NCI-H526 (cell line): Measurements from ENCODE around the gene SHFL.

Source experiments
- DNase-seq, 2 experiments: peaks; one replicate each; lab custom pipeline; 2025; lab: John Stamatoyannopoulos, UW

Gene SHFL

DNA sequence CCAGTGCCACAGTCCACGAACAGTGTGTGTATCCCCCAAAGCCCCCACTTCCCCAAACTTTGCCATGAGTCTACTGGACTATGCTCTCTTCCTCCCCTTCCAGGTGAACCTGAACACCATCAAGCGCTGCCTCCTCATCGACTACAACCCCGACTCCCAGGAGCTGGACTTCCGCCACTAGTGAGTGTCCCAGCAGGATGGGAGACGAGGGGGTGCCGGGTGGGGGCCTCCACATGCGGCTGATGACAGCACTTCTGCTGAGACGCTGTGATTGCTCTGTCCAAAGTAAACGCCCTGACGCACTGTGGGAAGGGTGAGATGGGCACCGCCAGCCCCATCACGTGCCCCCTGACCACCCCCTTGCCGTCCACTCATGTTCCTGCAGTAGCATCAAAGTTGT lies 23.4 kb downstream of the SHFL start:
- no peak for DNase-seq

DNA sequence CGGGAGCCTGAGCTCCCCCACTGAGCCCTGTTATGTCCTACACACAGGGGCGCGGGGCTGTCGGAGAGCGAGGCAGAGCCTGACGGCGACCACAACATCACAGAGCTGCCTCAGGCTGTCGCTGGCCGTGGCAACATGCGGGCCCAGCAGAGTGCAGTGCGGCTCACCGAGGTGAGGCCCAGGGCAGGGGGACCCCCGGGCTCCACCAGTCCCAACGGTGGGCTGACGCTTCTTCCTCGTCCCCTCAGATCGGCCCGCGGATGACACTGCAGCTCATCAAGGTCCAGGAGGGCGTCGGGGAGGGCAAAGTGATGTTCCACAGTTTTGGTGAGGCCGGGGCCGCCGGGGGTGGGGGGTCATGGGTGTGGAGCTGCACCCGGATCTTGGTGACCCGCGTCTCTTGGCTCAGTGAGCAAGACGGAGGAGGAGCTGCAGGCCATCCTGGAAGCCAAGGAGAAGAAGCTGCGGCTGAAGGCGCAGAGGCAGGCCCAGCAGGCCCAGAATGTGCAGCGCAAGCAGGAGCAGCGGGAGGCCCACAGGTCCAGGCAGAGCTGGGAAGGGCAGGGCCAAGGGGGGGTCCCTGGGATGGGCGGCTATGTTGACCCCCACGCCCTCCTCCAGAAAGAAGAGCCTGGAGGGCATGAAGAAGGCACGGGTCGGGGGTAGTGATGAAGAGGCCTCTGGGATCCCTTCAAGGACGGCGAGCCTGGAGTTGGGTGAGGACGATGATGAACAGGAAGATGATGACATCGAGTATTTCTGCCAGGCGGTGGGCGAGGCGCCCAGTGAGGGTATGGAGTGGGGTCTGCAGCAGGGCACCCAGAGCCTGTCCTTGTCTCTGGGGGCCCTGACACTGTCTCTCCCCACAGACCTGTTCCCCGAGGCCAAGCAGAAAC lies 24.2 kb downstream of the SHFL start:
- DNase-seq, result no peak

DNA sequence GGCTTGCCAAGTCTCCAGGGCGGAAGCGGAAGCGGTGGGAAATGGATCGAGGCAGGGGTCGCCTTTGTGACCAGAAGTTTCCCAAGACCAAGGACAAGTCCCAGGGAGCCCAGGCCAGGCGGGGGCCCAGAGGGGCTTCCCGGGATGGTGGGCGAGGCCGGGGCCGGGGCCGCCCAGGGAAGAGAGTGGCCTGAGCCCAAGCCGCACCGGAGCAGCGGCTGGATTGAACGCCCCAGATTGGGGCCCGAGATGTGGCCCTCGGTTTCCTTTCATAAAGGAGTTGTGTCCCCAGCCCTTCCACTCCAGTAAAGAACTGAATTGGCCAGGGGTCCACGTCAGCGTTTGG lies 24.8 kb downstream of the SHFL start:
- DNase-seq, result no peak

DNA sequence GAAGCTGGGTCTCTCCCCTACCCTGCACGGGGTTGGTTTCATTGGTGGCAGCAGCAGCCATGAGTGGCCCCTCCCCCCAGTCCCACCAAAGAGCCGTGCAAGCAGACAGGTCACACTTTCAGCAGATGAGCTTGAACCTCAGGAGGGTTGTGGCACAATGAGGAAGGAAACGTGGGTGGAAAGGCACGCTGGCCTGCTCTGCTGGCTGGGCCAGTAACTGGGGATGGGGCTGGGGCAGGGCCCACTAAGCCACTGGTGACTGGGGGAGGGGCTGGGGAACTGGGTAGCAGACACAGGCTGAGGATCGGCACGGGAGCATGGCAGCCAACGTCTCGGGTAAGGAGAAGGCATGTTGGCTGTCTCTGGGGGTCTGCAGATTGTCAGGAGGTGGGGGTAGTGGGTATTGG lies 25.3 kb downstream of the SHFL start, which contains the start of gene P2RY11:
P2RY11 (plus strand) TSS at position 289 of the 407 bp plus-strand sequence; CDS start at position 318, 29 bp downstream.
- DNase-seq, result no peak

DNA sequence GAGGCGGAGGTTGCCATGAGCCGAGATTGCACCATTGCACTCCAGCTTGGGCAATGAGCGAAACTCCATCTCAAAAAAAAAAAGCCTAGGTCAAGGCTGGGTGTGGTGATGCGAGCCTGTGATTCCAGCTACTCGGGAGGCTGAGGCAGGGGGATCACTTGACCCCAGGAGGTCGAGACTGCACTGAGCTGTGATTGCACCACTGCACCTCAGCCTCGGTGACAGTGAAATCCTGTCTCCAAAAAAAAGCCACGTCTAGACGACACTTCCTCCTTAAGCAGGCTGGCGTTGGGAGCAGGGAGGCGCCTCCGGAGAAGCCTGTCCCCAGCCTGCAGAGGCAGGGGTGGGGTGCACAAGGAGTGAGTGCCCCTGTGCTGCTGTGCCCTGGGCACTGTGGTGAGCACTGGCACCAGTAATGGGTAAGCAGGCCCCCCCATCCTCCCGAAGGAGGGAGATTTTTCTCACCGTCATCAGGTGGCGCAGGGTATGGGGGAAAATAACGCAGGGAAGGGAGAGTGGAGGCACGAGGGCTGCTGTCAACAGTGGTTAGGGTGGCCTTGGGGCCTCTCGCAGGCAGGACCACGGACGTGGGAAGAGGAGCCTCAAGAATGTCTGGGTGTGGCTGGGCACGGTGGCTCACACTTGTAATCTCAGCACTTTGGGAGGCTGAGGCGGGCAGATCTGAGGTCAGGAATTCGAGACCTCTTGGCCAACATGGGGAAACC lies 26.1 kb downstream of the SHFL start:
- DNase-seq, result no peak

DNA sequence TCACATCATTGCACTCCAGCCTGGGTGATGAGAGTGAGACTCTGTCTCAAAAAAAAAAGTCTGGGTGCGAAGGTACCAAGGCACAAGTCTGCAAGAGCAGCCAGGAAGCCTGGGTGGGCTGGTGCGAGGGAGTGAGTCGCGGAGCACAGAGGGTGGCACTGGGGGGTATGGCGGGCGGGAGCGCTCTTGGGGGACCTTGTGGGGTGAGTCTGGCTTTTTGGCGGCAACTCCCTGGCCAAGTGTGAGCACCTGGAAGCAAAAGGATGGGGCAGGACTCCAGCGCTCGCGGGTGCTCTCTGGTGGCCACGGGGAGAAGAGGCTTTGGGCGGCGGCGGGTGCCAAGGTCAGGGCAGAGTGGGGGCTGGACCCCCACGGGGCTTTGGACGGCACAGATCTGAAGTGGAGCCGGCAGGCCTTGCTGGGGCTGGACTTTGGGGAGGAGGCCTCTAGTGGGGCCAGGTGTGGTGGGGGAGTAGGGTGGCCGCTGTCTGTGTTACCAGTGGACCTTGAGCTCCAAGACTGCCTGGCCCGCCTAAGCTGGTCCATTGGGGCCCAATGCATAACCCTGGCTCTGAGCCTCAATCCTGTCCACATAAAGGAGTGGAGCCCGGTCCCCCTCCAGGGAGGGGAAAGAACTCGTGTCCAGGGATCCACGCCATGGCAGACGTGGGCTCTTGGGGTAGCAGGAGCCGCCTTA lies 26.9 kb downstream of the SHFL start:
- DNase-seq, result peak in 1 of 2 experiments; percentile 57

DNA sequence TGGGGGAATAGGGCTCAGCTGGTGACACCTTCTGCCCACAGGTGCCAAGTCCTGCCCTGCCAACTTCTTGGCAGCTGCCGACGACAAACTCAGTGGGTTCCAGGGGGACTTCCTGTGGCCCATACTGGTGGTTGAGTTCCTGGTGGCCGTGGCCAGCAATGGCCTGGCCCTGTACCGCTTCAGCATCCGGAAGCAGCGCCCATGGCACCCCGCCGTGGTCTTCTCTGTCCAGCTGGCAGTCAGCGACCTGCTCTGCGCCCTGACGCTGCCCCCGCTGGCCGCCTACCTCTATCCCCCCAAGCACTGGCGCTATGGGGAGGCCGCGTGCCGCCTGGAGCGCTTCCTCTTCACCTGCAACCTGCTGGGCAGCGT lies 27.5 kb downstream of the SHFL start:
- DNase-seq, result no peak

DNA sequence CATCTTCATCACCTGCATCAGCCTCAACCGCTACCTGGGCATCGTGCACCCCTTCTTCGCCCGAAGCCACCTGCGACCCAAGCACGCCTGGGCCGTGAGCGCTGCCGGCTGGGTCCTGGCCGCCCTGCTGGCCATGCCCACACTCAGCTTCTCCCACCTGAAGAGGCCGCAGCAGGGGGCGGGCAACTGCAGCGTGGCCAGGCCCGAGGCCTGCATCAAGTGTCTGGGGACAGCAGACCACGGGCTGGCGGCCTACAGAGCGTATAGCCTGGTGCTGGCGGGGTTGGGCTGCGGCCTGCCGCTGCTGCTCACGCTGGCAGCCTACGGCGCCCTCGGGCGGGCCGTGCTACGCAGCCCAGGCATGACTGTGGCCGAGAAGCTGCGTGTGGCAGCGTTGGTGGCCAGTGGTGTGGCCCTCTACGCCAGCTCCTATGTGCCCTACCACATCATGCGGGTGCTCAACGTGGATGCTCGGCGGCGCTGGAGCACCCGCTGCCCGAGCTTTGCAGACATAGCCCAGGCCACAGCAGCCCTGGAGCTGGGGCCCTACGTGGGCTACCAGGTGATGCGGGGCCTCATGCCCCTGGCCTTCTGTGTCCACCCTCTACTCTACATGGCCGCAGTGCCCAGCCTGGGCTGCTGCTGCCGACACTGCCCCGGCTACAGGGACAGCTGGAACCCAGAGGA lies 28.0 kb downstream of the SHFL start:
- DNase-seq, result peak in 1 of 2 experiments; percentile 30

DNA sequence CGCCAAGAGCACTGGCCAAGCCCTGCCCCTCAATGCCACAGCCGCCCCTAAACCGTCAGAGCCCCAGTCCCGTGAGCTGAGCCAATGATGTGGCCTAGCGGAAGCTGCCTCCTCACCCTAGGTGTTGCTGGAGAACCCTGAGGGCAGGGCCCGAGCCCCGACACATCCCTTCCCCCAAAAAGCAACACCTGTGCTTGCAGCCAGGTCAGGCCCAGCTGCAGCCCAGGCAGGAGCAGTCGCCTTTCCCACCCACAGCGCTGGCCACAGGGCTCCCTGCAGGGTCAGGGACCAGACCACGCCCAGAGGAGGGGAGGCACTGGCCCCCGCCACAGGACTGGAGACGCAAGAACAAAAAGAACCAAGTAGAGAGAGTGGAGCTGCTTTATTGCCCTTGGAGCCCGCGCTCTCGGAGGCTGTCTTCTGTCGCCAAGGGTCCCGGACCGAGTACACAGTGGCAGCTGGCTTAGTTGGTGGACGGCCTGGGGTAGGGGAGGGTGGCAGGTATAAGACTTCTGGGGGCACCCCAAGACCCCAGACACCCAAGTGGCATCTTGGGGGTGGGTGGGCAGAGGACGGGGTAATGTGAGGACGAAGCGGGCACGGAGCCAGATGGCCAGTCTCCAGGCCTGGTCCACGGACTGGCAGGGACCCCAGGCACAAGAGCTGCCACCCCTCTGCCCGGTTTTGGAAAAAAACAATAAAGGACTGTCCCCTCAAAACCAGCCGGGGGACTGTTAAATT lies 28.7 kb downstream of the SHFL start:
- no peak for DNase-seq

DNA sequence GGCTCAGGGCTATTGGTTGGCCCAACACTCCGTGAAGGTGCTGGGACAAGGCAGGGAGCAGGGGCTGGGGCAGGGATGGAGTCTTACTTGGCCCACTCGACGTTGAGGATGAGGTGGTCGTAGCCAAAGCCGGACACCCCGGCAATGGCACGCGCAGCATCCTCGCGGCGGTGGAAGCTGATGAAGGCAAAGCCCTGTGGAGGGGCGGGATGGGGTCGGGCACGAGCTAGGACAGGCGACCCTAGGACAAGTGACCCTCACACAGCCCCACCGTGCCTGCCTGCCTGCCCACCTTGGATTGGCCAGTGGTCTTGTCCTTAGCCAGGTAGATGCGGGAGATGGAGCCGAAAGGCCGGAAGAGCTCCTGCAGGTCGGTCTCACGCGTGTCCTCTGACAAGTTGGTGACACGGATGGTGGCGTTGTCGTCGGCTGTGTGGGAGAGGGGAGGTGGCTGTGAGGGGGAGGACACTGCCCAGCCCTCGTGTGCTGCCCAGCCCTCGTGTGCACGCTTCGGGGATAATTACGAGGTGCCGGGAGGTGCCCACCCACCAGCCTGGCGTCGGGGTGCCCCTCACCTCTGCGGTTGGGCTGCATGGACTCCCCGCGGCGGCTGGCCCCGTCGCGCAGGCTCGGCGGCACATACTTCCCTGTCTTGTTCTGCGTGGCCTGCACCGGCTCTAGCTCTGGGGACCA lies 29.4 kb downstream of the SHFL start:
- no peak for DNase-seq

DNA sequence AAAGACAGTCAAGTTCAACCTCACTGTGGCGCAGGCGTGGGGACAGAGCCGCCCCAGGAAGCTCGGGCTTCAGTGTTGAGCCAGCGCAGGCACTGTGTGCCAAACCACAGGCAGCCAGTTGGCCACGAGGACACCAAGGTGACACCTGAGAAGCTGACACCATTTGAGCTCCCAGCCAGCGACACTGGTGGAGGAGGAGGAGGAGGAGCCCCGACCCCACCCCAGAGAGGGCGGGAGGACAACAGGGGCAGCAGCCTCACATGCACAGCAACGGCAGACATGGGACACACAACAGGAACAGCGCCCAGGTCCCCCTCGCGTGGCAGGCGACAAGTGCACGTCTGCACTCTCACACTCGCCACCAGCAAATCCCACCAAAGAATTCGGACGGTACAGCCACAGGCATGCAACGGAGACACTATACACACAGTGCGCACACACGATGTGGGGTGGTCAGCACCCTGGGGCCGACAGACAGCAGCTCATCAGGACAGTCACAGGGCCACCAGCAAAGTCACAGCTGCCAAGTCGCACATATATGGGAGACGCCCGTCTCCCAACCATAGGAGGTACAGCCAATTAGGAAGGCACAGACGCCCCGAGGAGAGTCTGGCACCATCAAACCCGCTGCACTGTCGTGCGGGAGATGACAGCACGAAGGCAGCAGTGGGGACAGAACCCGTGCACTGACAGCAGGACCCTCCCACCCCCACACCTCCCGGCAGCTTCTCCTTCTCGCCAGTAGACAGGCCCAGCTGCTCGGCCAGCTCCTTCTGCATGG lies 30.2 kb downstream of the SHFL start:
- no peak for DNase-seq

DNA sequence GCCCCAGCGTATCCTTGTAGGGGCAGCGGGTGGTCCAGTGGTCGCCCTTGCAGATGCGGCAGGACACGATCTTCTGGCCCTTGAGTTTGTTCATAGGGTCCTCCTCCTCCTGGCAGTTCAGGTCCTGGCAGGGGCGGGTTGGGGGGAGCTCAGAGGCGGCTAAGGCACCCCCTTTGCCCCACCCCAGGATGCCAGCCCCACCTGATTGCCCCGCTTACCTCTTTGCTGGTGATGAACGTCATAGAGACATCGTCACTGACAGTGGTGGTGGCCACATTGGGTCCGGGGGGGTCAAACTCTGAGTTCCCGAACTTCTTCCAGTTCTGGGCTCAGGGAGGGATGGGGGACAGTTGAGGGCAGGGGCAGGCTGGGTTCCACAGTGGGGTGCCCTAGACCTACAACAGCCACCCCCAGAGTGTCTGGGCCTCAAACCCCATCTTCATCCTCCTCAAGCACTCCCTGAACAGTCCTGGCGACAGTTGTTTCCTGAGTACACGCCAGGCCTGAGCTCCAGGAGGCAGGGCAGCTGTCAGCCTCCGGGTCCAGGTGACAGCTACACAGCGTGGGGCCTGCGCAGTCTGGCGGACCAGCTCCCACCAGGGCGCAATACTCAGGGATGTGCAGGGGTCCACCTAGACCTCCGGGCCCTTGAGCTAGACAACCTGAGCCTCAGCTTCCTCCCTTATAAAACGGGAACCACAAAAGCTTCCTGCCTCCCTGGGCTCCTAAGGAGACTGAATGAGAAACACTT lies 30.9 kb downstream of the SHFL start:
- no peak for DNase-seq

DNA sequence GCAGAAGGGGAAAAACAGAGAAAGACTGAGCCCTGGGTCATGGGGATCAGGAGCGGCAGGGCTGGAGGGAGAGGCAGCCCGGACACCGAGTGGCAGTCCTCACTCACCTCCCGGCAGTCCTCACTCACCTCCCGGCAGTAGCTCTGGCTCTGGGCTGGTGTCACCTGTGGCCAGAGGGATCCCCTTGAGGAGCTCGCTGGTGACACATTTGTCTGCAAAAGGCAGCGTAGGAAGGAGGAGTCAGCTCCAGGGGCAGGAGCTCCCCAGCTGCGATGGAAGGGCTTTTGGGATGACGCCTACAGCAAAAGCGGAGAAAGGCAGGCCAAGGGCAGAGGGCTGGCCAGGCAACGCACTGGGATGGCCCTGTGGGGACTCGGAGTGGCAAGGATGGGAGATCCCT lies 32.8 kb downstream of the SHFL start:
- DNase-seq, result no peak

DNA sequence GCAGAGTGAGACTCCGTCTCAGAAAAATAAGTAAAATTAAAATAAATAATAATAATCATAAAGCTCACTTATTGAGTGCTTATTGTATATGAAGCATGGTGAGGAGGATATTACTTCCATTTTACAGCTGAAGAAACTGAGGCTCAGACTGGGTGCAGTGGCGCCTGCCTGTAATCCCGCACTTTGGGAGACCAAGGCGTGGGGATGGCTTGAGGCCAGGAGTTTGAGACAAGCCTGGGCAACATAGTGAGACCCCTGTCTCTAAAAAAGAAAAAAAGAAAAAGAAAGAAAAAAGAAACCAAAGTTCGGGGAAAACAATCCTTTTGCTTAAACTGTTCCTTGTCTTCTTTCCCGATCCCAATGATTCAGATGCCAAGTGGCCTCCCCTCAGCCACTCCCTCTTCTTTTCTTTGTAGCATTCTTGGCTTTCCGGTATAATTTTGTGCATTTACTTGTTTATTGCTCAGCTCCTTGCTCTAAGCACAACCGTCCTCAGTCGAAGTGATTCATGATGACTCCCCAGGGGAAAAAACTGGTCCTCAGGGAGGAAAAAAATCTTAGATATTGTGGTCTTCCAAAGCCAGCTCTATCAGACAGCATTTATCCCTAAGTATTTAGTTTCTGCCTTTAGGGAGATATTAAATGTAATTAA lies 34.5 kb downstream of the SHFL start:
- DNase-seq, result no peak

DNA sequence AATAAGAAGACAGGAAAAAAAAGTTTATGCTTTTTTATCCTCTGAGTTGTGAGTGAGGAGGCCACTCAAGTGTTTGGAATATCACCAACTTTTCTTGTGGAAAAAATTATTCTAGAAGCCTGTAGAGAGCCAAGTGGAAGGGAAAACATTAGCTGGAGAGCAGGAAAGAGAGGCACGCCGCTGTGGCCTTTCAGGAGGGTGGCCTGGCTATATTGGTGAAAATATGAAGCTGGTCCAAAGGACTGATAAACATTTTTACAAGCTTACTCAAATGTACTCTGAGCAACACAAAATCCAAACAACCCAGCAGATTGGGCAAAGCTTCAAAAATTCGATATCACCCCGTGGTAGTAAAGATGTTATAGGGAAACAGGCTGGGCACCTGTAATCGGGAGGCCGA lies 35.9 kb downstream of the SHFL start:
- no peak for DNase-seq

DNA sequence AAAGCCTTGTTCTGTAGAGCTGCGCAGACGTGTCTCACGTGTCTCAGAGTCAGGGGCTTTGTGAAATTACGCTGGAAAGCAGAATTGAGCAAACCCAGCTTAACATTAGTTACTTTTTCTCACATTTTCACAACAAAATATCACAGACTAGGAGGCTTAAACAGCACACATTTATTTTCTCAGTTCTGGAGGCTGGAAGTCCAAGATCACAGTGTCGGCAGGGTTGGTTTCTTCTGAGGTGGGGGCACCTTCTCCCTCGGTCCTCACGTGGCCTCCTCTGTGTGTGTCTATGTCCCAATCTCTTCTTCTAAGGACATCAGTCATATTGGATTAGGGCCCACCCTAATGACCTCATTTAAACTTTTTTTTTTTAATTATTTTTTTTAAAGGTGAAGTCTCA lies 38.3 kb downstream of the SHFL start:
- DNase-seq, result no peak

DNA sequence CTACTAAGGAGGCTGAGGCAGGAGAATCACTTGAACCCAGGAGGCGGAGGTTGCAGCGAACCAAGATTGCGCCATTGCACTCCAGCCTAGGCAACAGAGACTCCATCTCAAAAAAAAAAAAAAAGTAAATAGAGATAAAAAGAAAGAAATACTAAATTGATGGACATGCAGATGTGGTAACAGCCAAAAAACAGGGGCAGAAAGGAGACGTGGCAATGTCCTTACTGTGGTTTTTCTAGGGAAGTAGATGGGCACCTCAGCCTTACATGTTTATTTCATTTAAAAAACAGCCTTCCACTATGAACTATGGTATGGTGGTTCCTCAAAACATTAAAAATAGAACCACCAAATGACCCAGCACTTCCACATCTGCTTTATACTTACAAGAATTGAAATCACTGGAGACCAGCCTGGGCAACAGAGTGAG lies 40.1 kb downstream of the SHFL start:
- no peak for DNase-seq

DNA sequence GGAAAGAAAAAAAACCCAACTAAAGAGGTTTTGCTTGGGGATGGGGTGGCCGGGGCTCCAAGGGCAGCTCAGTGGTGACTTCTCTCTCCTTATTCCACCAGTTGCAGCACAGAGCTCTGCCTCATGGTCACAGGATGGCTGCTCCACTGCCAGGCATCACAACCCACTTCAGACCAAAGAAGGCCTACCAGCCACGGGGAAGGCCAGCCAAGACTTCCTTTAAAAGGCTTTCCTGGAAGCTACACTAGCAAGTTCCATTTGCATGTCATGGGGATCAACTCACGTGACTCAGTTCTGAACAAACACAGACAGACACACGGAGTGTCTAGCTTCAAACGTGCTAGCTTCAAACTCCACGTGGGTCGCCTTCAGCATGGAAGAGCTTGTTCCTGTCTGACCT lies 46.8 kb downstream of the SHFL start:
- peak in 1 of 2 experiments; percentile 10 for DNase-seq

DNA sequence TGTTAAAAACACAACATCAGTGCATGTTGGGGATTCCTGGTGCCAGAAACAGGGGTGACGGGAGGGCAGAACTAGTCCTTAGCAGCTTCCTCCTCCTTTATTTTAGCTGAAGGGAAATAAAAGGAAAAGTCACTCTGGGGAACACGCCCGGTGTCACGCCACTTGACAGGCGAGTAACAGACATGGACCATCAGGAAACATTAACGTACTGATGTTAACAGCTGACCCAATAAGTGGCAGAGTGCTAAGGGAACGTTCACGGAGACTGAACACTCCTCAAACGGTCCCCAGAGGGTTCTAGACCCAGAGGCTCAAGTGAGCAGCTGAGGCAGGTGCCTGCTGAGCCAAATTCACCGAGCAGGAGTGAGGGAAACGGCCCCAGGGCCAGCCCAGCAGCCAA lies 47.5 kb downstream of the SHFL start:
- no peak for DNase-seq
